DMS79 treated with DMSO at 0.1 percent for 48 hours (cell line): Measurements from ENCODE around the gene CCDC24.

ENCODE experiments used
- DNase-seq: peaks from one replicate; lab custom pipeline; 2025; lab: John Stamatoyannopoulos, UW

Gene CCDC24

GRCh38 chr1:43997295-43997999 is 6.0 kb downstream of the CCDC24 start:
- no peak for DNase-seq

GRCh38 chr1:43998000-43998378 is 6.6 kb downstream of the CCDC24 start:
- DNase-seq, result no peak

GRCh38 chr1:43999455-43999854 is 8.1 kb downstream of the CCDC24 start:
- no peak for DNase-seq

- DNase-seq, result no peak
These were observed 8.8 kb downstream of the CCDC24 start for GRCh38 chr1:44000122-44000665.

GRCh38 chr1:44002165-44002564 is 10.8 kb downstream of the CCDC24 start:
- DNase-seq, result no peak

- DNase-seq, result no peak
These were observed 11.3 kb downstream of the CCDC24 start for GRCh38 chr1:44002606-44003157.

- DNase-seq, result no peak
These were observed 16.9 kb downstream of the CCDC24 start for GRCh38 chr1:44008259-44008658.

GRCh38 chr1:44010935-44011471 is 19.6 kb downstream of the CCDC24 start:
- no peak for DNase-seq

GRCh38 chr1:44012404-44012803 is 21.0 kb downstream of the CCDC24 start:
- no peak for DNase-seq

- no peak for DNase-seq
These were observed 21.7 kb downstream of the CCDC24 start for GRCh38 chr1:44012941-44013609.

- no peak for DNase-seq
These were observed 22.6 kb downstream of the CCDC24 start for GRCh38 chr1:44013949-44014348.

GRCh38 chr1:44014365-44015104 is 23.1 kb downstream of the CCDC24 start:
- no peak for DNase-seq

- no peak for DNase-seq
These were observed 23.8 kb downstream of the CCDC24 start for GRCh38 chr1:44015206-44015605.

- DNase-seq, result no peak
These were observed 24.9 kb downstream of the CCDC24 start for GRCh38 chr1:44016041-44016889.

GRCh38 chr1:44016890-44017400 is 25.5 kb downstream of the CCDC24 start:
- no peak for DNase-seq

GRCh38 chr1:44019466-44019948 is 28.1 kb downstream of the CCDC24 start:
- no peak for DNase-seq

- no peak for DNase-seq
These were observed 29.1 kb downstream of the CCDC24 start for GRCh38 chr1:44020464-44020863.

GRCh38 chr1:44021156-44021555 is 29.8 kb downstream of the CCDC24 start:
- no peak for DNase-seq

GRCh38 chr1:44021581-44022321 is 30.4 kb downstream of the CCDC24 start:
- DNase-seq, result no peak
